Stromal cell of bone marrow (primary cell): ENCODE measurements around the gene GPATCH8.
"Not testable (repeated sequence)": the region's sequence is repeated elsewhere in the genome, so short reads cannot be mapped to it uniquely, and the experiment has no call there.

Experiments
- DNase-seq: peaks from one replicate; pipeline ENCODE4 v3.0.0-alpha.2; 2012; ENCODE audit warnings: low read depth

GPATCH8 gene

DNA sequence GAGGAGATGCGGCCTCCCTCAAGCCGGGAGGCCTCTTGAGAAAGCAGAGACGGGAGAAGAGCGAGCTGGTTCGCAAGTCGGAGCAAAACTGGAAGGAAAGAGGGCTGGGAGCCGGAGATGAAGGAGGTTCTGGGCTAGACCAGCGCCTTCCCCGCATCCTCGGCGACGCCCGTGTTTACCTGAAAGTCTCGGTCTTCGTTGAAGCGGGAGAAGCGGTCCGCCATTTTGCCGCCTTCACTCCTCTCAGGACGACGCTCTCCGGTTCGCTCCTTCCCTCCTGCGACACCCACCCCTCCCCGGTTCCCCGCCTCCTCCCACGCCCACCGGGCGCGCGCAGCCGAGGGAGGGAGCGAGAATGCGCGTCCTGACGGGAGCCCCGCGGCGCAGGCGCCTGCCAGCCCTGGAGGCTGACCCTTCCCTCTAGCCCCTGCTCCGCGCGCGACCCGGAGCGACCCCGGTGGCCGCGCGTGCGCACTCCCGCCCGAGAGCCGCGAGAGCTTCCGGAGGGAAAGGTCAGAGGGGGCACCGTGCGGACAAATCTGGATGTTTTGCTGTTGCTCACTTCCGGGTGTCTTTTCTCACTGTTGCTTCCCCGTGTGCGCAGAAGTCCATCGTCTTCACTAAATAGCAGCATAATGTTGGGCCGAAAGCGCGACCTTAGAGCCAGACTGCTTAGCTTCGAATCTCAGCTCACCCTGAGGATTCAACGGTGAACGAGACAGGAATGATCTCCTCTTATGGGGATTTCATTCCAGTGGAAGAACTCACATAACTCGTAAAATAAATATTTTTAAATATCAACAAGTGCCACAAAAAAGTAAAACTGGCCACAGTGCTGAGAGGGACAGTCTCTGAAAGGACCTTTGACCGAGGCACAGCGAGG is at the start of gene GPATCH8:
Gene GPATCH8, minus strand, starts transcription at position 260 of the 883 bp plus-strand sequence. Its CDS starts 36 bp downstream, at position 224.
- DNase-seq = peak; percentile 92

DNA sequence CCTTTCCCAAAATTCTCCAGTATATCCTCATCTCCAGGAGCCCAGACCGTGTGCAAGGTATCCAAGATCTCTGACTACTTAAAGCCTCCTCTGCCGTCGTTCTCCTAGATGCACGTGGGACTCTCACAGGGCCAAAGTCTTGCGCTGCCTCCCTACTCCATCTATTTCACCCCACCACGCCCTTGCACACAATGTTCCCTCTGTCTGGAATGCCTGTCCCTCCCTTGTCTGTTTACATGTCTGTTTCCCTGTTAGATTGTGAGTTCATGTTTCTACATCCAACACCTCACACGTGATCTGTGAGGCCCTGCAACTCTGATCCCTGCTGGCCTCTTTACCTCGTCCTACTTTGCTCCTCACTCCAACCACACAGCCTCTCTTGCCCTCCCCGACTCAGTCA is 49.2 kb upstream of the GPATCH8 start:
- DNase-seq = no peak

DNA sequence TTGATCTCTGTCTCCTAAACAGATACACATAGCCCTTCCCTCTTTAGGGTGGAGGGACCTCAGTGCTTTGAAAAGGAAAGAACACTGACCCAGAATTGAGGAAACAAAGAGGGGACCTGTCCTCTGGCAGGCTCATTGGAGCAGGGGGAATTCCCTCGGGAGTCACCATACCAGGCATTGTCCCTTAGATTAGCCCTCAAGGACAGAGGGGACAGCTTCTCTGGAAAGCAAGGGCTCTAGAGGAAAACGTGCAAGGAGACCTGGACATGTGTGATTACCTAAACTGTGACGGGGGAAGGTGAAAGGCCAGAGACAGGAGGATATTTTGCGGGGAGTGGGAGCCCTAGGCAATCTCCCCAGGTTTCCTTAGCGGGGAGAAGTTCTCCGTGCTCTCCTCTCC is 46.5 kb upstream of the GPATCH8 start:
- no peak for DNase-seq

DNA sequence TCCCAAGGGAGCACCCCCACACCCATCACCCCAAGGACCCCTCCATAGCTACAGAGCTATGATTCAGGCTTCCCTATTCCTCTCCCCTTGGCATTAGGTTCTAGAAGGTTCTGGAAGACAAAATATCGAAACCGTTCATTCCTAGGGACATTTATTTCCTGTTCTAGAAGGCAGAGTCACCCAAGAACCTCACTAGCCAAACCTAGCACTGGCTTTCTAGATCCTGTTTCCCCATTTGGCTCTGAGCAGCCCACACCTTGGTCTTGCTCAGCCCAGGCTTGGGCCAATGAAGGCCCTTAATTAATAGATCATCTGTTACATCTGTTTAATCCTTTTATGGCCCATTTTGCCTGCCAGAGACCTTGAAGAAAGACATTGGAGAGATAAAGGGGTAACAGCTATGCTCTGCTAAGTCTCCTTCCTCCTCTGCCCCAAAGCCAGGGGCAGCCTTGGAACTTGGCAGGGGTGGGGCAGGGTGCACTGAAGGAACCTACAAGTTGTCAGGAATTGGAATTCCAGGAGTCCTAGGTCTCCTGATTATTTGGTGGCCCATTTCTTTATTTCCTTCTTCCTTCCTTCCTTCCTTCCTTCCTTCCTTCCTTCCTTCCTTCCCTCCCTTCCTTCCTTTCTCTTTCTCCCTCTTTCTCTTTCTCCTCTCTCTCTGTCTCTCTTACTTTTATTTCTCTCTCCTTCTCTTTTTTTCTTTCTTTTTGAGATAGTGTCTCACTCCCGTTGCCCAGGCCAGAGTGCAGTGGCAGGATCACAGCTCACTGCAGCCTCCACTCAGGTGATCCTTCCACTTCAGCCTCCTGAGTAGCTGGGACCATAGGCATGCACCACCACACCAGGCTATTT is 45.4 kb upstream of the GPATCH8 start:
- DNase-seq = no peak

DNA sequence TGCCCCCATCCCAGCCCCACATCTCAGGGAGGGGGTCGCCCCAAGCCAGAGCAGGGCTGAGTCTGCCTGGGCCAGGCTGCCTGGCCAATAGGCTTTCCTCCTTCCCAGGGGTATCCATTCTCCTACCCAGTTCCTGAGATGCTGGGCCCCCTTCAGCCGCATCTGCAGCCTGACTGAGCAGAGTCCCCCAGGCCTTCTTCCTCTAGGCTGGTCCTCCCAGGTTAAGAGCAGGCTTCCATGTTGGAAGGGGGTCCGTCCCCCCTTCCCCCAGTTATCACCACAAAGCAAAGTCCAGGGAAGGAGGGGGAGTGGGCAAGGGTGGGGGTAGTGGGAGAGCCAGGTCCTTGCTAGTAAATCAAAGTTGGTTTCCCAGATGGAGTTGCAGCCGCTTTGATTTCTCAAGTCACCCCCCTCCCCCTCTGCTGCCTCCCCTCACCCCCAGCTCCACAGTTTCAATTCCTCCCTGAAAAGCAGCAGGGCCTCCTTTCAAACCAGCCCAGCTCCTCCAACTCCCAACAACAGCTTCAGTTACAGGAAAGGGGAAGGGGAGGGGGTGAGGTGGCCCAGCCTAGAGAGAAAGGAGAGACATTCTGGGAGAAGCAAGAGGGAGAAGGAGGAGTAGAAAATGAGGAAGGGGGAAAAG is 44.5 kb upstream of the GPATCH8 start:
- no peak for DNase-seq

DNA sequence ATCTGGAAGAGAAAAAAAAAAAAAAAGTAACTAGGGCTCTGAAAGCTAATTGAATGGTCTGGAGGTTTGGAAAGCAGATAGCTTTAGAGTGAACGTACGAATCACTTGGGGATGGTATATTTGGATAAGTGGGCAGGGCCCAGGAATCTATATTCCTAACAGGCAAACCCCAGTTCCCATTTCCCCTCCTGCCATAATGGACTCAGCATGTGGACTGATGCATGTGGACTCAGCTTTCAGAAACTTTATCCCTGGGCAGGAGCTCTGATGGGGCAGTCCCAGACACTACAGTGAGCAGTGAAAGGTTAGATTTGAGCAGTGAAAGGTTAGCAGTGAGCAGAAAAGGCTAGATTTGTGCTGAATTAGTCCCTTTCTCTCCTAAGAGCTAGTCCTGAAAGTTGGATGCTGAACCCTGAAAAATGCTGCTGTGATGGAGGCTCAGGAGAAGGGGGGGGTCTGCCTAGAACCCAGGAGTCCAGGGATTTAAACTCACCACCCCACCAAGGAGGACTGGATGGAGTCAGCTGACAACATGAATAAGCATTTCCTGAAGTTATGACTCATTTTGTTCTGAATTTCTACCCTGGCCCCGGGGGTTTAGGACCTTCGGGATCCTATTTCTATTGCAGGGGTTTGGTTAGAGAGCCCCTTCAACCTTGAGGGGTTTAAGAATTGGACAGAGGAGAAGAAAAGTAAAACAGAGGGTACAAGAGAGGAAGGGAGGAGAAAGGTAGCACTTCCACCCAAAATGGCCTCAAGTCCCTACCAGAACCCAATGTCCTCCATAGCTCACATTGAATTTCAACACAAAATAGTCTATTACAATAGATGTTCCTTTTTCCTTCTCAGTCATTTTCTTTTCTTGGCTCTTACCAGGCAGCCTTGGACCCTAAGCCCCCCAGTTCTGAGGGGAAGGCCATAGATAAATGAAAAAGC is 43.7 kb upstream of the GPATCH8 start:
- DNase-seq = peak; percentile 62

DNA sequence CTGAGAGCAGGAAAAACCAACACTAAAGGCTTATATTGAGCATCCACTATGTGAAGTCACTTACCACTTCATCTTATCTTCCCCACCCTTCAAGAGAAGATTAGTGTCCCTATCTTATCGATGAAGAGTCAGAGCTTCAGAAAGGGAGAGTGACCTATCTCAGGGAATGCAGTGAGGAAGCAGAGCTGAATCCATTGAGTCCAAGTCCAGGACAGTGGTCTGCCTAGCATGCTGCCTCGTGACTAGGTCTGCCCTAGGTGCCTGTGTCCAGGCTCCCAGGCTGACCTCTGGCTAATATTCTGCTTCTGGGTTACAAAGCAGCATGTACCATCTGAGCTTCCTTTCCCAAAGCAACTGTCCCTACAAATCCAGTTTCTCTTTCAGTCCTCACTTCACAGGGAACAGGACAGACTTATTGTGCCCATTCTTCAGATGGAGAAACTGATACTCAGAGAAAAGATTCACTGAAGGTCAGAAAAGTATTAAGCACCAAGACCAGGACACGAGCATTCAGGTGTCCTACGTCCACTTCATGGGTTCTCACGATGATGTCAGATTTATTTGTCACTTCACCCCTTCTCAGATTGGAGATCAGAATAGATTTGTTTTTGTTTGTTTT is 40.8 kb upstream of the GPATCH8 start:
- DNase-seq = no peak

DNA sequence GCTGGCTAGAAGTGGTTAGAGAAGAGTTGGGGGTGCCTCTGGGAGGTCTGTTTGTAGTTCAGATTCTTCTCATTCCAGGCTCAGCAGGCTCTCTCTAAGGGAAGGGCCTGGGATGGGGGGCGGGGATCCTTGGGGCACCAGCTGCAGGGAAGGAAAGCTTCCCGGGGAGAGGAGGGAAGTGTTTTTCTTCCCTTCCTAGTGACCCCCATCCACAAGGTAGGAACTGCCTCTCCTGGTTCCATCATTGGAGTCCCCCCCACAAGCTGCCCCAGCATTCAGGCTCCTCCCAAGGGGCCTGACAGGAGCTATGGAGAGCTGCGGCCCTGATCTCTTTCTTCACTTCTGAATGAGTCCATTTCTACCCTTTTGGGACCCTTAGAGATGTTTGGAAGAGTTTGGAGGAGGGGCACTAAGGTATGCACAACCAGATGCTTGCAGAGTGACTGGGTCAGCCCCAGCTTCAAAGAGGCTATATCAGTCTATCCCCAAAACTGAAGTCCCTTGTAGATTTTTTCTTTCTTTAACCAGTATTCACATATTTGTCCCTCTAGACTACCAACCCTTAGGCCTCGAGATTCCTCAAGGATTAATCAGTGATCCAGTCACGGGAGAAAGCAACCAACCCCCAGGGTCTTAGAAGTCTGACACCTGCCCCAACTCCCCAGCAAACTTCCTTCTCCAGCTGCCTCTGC is 40.2 kb upstream of the GPATCH8 start:
- DNase-seq = no peak

DNA sequence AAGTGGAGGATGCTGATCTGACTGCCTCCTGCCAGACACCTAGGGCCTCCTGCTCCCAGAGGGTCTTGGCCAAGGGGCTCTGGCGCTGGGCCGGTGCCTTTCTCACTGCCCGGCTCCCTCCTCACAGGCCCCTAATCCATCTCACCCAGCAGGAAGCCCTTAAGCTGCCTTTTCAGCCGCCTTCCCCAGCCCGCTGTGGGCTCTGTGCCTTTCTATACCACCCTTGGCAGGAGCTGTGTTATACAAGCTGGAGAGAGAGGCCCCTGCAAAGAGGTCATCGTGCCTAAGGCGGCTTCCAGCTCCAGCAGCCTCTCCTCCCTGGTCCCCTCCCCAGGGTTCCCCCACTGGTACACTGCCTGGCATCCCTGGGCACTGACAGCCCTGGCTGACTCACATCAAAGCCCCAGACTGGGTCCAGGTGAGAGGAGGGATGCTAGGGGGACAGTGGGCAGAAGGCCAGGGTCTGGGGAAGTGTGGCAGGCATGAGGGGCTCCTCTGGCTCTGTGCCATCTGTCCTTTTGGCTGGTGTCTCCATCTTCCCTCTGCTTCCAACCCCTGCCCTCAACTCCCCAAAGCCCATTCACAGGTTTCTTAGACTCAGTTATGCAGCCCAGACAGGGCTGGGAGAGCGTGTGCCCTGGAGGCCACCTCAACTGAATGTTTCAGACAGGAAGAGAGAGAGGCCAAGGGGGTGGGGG is 38.8 kb upstream of the GPATCH8 start:
- no peak for DNase-seq

DNA sequence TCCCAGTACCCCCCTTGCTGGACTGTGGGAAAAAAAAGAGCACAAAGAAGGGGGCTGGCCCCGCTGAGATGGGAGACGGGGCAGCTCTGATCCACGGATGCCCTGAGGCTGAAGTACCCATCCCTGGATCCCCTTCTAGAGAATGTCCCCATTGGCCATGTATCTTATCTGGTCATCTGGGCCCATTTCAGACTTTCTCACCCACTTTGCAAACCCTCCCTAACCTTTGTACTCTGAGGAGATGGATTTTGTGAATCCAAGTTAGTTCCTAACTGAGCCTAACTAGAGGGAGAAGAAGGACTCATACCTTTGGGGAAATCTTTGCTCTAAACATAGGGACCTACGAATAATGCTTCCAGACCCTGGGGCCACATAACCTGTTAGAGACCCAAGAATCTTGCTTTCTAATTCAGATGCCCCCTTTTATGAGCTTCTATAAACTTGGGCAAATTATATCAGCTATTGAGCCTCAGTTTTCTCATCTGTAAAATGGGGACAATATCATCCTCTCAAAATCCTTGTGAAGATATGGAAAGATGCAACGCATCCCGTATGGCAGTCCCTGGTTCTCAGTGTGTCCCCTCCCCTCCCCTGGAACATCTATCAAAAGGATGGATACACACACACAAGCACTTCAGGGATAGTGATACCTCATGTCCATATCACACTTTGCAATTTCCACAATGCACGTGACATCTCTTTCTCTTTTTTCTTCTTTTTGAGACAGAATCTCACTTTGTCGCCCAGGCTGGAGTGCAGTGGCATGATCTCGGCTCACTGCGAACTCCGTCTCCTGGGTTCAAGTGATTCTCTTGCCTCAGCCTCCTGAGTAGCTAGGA is 37.3 kb upstream of the GPATCH8 start:
- no peak for DNase-seq

DNA sequence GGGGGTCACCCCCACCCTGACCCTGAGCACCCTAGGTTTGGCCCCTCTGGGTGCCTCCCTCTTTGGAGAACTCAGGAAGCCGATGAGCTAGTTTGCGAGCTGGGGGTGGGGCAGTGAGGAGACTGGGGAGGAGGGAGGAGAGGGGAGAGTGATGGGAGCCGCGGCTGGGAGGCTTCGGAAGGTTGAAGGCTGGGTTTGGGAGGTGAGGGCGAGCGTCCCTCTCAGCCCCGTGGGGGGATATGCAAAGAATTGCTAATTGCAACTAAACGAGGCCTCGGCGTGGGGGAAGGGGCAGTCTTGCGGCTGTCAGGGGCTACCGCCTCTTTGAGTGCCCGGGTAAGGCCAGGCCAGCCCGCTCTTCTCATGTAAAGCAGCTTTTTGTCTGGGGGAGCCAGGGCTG is 36.5 kb upstream of the GPATCH8 start:
- no peak for DNase-seq

DNA sequence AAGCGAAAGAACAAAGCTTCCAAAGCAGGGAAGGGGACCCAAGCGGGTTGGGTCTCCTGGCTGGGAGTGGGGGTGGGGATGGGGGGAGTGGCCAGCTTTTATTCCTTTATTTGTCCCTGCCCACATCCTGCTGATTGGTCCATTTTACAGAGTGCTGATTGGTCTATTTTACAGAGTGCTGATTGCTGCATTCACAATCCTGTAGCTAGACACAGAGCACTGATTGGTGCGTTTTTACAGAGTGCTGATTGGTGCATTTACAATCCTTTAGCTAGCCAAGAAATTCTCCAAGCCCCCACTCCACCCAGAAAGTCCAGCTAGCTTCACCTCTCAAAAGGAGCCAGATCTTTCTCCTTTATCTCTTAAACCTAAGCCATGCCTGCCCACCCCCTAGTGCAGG is 34.7 kb upstream of the GPATCH8 start:
- DNase-seq = not testable (repeated sequence)

DNA sequence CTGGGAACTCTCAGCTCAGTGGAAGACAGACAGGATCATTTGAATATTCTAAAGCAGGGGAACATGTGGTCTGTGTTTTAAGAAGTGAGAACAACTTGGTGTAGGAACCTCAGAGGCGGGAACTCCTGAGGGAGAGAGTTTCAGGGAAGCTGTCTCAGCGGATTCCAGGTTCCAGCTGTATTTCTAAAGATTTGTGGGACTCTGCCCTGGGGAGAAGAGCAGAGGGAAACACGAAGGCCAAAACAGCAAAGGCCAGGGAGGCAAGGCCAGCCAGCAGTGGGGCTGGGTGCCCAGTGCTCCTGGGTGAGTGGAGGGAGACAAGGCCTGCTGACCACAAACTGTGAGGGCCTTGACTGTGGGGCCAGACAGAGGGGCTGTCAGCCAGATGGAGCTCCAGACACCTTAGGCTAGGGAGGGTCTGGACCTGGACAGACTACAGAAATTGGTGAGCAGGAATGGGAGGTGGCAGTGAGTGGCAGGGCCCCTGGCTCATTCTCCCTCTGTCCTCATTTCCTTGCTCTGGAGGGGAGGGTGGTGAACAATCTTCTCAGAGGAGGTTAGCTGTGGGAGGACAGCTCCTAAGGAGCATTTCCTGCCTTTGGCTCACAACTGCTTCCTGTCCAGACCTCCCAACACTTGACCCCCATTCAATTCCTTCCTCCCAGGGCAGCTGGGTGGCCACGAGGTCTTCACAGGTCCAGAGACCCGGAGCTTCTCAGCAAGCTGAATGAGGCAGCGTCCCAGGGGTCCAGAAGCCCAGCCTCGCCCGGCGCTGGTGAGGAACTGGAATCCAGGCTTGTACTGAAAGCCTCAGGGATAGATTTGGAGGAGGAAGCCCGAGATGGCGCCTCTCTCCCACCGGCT is 33.1 kb upstream of the GPATCH8 start:
- no peak for DNase-seq

DNA sequence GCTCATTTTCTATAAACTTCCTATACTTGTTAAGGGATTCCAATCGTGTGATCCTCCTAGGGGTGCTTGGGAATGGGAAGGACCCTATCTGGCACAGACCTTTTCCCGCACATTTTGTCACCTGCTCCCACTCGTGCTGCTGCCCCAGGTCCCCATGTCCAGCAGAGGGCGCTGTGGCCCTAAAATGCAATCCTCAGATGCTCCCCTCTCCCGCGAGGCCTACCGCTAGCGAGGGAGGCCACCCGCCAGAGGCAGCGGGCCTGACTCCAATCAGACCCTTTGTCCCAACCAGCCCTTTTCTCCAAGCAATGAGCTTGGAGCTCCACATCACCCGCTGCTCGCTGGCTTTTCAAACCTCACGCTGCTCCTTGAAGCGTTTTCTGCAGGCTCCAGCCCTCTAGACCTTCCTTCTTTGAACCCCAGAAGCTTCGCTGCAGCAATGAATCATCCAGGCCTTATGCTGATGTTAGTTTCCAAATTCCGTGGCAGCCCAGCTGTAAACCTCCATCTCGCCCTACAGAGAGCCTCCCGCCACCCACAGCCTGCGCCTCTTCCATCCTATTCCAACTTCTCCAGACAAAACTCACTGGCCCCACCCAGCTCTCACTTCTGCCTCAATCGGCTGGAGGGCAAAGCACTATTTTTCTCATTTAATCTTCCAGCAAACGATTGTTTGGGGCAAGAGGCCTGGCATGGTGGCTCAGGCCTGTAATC is 30.5 kb upstream of the GPATCH8 start:
- DNase-seq = no peak

DNA sequence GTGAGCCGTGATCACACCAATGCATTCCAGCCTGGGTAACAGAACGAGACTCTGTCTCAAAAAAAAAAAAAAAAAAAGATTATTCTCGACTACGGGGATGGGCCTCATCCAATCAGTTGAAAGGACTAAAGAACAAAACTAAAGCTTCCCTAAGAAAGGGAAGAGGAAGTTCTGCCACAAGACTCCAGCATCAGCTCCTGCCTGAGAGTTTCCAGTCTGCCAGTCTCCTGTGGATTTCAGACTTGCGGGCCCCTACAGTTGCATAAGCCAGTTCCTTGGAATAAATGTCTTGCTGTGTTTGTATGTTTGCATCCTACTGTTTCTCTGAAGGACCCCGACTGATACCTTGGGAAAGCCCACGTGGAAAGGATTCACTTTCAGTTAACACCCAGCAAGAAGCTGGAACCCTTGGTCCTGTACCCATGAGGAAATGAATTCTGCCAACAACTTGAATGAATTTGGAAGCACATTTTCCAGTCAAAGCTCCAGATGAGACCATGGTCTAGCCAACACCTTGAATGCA is 27.8 kb upstream of the GPATCH8 start:
- DNase-seq = no peak

DNA sequence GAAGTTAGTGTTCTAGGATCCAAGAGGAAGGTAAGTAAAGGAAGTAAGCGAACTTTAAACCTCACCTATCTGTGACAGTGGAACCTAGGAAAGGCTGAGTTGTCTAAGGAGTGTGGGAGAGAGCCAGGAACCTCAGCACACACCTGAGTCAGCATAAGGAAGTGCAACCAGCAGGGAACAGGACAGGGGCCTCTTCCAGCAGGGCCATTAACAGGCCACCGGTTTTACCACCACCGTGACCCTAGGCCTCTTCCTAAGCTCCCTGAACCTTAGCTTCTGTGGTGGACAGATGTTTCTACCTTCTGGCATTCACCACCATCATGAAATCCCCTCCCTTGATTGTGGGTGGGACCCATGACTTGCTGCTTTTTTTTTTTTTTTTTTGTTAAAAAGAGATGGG is 26.7 kb upstream of the GPATCH8 start:
- no peak for DNase-seq

DNA sequence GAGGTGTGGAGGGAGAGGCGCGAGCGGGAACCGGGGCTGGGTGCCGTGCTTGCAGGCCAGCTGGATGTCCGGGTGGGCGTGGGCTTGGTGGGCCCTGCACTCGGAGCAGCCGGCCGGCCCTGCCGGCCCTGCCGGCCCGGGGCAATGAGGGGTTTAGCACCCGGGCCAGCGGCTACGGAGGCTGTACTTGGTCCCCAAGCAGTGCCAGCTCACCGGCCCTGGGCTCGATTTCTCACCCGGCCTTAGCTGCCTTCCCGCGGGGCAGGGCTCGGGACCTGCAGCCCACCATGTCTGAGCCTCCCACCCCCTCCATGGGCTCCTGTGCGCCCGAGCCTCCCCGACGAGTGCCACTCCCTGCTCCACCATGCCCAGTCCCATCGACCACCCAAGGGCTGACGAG is 24.7 kb upstream of the GPATCH8 start:
- no peak for DNase-seq
